GM10248 (cell line): Measurements from ENCODE around the gene CEACAM18.
A peak's percentile ranks its signal among the peaks of the same experiment; 100 is the strongest.
"Not testable (repeated sequence)": the region's sequence is repeated elsewhere in the genome, so short reads cannot be mapped to it uniquely, and the experiment has no call there.

Experiments used
- CTCF ChIA-PET: fragments of 300-600 bp; sonication (Branson Sonifier 250); formaldehyde crosslinking; extraction: SDS; loops from one replicate; lab custom pipeline; 2021; ENCODE audit warnings: antibody characterized with exemption; lab: Yijun Ruan, JAX
- POLR2A ChIA-PET: fragments of 350-650 bp; sonication (Branson Sonifier 250); formaldehyde crosslinking; extraction: SDS; loops from one replicate; lab custom pipeline; 2020; ENCODE audit warnings: antibody characterized with exemption; lab: Yijun Ruan, JAX
- DNase-seq: peaks from one replicate; pipeline ENCODE4 v3.0.0; 2012; ENCODE audit errors: extremely low spot score
- TF ChIP-seq, protein P1 (sequence below): IDR thresholded peaks from 2 replicates; pipeline ENCODE4 v1.5.1; 2012; ENCODE audit warnings: mild to moderate bottlenecking, low read depth; ENCODE audit errors: extremely low read depth, missing control alignments, control extremely low read depth

CEACAM18 gene

GRCh38 chr19:51497666-51498065 is 19.3 kb downstream of the CEACAM18 start:
- CTCF ChIA-PET: interaction anchor here (1.9 kb wide), 1 partner anchor 25 kb away, joined by 5 read pairs; no protein-coding TSS in a partner anchor
- no peak for DNase-seq
- POLR2A ChIA-PET: no interaction called here
- TF ChIP-seq, protein P1, sequence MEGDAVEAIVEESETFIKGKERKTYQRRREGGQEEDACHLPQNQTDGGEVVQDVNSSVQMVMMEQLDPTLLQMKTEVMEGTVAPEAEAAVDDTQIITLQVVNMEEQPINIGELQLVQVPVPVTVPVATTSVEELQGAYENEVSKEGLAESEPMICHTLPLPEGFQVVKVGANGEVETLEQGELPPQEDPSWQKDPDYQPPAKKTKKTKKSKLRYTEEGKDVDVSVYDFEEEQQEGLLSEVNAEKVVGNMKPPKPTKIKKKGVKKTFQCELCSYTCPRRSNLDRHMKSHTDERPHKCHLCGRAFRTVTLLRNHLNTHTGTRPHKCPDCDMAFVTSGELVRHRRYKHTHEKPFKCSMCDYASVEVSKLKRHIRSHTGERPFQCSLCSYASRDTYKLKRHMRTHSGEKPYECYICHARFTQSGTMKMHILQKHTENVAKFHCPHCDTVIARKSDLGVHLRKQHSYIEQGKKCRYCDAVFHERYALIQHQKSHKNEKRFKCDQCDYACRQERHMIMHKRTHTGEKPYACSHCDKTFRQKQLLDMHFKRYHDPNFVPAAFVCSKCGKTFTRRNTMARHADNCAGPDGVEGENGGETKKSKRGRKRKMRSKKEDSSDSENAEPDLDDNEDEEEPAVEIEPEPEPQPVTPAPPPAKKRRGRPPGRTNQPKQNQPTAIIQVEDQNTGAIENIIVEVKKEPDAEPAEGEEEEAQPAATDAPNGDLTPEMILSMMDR: no peak

DNA sequence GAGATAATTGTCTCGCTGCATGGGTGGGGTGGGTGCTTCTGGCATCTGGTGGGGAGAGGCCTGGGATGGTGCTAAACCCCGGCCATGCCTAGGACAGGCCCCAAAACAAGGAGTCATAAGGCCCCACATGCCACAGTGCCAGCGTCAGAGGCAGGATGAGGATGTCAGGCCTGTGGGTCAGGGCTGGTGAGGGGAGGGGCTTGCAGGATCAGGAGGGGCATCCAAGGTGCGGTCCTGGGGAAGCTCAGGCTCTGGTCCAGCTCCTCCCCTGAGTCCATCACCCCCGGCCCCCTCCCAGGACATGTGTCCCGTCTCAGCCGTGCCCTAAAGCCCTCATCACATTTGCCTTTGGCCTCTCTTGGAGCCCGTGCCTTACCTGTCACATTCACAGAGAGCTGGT is 22.6 kb downstream of the CEACAM18 start:
- CTCF ChIA-PET, DNase-seq, POLR2A ChIA-PET: not testable (repeated sequence)

DNA sequence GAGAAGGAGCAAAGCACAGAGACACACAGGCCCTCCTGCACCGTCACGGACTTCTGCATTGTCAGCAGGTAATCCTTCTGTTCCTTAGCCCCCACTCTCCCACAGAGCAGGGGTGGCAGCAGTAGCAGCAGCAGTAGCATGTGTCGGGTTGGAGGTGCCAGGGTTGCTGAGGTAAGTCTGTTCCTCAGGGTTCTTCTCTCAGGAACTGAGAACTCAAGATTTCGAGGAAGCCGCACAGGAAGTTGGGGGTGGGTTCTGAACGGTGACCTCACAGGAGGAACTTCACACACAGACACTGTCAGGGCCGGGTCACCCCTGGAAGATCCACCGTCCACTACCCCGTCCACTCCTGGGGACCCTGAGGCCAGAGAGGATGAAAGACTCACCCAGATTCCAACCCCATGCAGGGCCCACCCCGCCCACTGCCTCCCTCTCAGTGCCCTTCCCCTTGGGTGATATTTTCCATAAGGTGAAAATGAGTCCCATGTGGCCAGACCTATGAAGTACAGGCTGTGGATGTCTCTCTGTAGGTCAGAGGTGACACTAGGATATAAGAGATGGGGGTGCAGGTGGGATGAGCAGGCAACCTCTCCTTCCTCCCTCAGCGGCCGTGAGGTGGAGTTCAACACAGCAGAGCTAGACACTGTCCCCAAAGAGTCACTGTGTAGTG is 23.4 kb downstream of the CEACAM18 start, which contains the start of gene SIGLEC12:
SIGLEC12 (minus strand) TSS at position 207 of the 670 bp plus-strand sequence; CDS start at position 140, 67 bp downstream.
- TF ChIP-seq, protein P1: no peak
- peak; percentile 39 for DNase-seq
- ChIA-PET POLR2A (no interaction called here), CTCF (no interaction called here)

- CTCF ChIA-PET: interaction anchor here (1.0 to 5.4 kb wide), 2 partner anchors 12 to 154 kb away, joined by 3 to 55 read pairs; no protein-coding TSS in a partner anchor
- POLR2A ChIA-PET: no interaction called here
- no peak for DNase-seq
- TF ChIP-seq, protein P1: no peak
These were observed 25.0 kb downstream of the CEACAM18 start for GRCh38 chr19:51503286-51503817.

- TF ChIP-seq, protein P1: no peak
- ChIA-PET CTCF (interaction anchor here (0.8 to 5.4 kb wide), 3 partner anchors 11 to 153 kb away, joined by 3 to 55 read pairs (median 3); no protein-coding TSS in a partner anchor), POLR2A (no interaction called here)
- no peak for DNase-seq
These were observed 25.6 kb downstream of the CEACAM18 start for GRCh38 chr19:51503896-51504295.

- ChIA-PET POLR2A (no interaction called here), CTCF (interaction anchor here (1.2 to 5.4 kb wide), 4 partner anchors 9 to 151 kb away, joined by 3 to 55 read pairs (median 5); no protein-coding TSS in a partner anchor)
- TF ChIP-seq, protein P1: no peak
- no peak for DNase-seq
These were observed 27.6 kb downstream of the CEACAM18 start for GRCh38 chr19:51505904-51506303.

GRCh38 chr19:51507192-51507591 is 28.9 kb downstream of the CEACAM18 start:
- CTCF ChIA-PET: interaction anchor here (1.1 to 5.4 kb wide), 5 partner anchors 8 to 181 kb away, joined by 3 to 55 read pairs (median 4); no protein-coding TSS in a partner anchor
- POLR2A ChIA-PET: no interaction called here
- TF ChIP-seq, protein P1: no peak
- DNase-seq: no peak
